SU-DHL-6 (cell line): Measurements from ENCODE around the gene PDE4B.

Experiments used
- EZH2phosphoT487 ChIP-seq: fragments of 200-600 bp; sonication (generic), shearing (Covaris generic); conservative IDR thresholded peaks from 2 replicates; pipeline ENCODE4 v1.6.1; 2018; ENCODE audit warnings: mild to moderate bottlenecking, antibody characterized with exemption, low read length, moderate library complexity, mixed read lengths
- TF ChIP-seq, protein P1 (sequence below): fragments of 200-600 bp; sonication (generic); IDR thresholded peaks from one replicate; pipeline ENCODE4 v1.5.1; 2017; ENCODE audit warnings: antibody characterized with exemption, mild to moderate bottlenecking, low read length, moderate library complexity; ENCODE audit not compliant: insufficient read depth, poor library complexity, severe bottlenecking

DNA sequence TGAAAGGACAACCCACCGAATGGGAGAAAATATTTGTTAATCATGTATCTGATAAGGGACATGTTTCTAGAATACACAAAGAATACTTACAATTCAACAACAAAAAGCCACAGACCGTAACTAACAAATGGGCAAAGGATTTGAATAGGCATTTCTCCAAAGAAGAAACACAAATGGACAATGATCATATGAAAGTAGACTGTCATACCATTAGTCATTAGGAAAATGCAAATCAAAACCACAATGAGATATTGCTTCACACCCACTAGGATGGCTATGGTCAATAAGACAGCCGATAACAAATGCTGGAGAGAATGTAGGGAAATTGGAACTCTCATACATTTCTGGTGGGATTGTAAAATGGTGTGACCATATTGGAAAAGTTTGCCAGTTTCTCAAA, 374.1 kb downstream of the PDE4B start:
- TF ChIP-seq, protein P1, sequence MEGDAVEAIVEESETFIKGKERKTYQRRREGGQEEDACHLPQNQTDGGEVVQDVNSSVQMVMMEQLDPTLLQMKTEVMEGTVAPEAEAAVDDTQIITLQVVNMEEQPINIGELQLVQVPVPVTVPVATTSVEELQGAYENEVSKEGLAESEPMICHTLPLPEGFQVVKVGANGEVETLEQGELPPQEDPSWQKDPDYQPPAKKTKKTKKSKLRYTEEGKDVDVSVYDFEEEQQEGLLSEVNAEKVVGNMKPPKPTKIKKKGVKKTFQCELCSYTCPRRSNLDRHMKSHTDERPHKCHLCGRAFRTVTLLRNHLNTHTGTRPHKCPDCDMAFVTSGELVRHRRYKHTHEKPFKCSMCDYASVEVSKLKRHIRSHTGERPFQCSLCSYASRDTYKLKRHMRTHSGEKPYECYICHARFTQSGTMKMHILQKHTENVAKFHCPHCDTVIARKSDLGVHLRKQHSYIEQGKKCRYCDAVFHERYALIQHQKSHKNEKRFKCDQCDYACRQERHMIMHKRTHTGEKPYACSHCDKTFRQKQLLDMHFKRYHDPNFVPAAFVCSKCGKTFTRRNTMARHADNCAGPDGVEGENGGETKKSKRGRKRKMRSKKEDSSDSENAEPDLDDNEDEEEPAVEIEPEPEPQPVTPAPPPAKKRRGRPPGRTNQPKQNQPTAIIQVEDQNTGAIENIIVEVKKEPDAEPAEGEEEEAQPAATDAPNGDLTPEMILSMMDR = no peak
- TF ChIP-seq EZH2phosphoT487 = no peak
